B cell (primary cell): ENCODE results near the gene CYP26B1.

Experiments used
- EZH2 ChIP-seq: IDR thresholded peaks from 2 replicates; pipeline ENCODE4 v1.6.1; 2012; ENCODE audit warnings: borderline replicate concordance, low read depth, mild to moderate bottlenecking, moderate library complexity, low read length; ENCODE audit not compliant: insufficient read depth, poor library complexity, severe bottlenecking
- TF ChIP-seq, protein P1 (sequence below): fragments of 200-600 bp; IDR thresholded peaks from one replicate; pipeline ENCODE4 v1.8.0; 2022; ENCODE audit warnings: antibody characterized with exemption, mild to moderate bottlenecking

GRCh38 chr2:72094701-72095100 is 53.0 kb downstream of the CYP26B1 start:
- TF ChIP-seq, protein P1, sequence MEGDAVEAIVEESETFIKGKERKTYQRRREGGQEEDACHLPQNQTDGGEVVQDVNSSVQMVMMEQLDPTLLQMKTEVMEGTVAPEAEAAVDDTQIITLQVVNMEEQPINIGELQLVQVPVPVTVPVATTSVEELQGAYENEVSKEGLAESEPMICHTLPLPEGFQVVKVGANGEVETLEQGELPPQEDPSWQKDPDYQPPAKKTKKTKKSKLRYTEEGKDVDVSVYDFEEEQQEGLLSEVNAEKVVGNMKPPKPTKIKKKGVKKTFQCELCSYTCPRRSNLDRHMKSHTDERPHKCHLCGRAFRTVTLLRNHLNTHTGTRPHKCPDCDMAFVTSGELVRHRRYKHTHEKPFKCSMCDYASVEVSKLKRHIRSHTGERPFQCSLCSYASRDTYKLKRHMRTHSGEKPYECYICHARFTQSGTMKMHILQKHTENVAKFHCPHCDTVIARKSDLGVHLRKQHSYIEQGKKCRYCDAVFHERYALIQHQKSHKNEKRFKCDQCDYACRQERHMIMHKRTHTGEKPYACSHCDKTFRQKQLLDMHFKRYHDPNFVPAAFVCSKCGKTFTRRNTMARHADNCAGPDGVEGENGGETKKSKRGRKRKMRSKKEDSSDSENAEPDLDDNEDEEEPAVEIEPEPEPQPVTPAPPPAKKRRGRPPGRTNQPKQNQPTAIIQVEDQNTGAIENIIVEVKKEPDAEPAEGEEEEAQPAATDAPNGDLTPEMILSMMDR = no peak
- TF ChIP-seq EZH2 = no peak
